Anterior cingulate cortex (tissue), 58 donors: ENCODE measurements around the gene CCDC185.
A peak's percentile ranks its signal among the peaks of the same experiment; 100 is the strongest.

Source experiments
- DNase-seq, 58 donors: peaks; one replicate each; lab custom pipeline; 2025; lab: John Stamatoyannopoulos, UW

CCDC185 gene

GRCh38 chr1:223393275-223394214, at the start of gene CCDC185:
CCDC185 (plus strand) TSS chr1:223393415; CDS start chr1:223393476, 61 bp downstream.
- DNase-seq: peak in 1 of 58 donors; percentile 12

GRCh38 chr1:223343692-223344091, 49.5 kb upstream of the CCDC185 start:
- DNase-seq: no peak

- DNase-seq: no peak
Observed at GRCh38 chr1:223344491-223344890, 48.7 kb upstream of the CCDC185 start.

GRCh38 chr1:223345720-223346119, 47.5 kb upstream of the CCDC185 start:
- no peak for DNase-seq

DNA sequence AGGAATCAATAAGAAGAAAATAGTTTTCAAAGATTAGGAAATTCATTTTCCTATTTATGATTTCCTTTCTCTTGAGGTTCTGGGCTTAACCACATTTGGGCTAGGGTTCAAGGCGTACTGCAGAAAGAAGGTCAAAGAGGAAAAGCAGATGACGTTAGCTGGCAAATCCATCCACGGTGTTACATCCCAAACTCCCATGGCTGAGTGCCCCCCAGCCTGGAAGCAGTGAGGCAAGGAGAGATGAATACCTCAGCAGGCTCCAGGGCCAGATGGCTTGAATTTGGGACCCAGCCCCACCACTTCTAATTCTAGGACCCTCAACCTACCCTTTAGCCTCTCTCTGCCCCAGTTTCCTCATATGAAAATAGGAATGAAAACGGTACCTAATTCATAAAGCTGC, 46.9 kb upstream of the CCDC185 start:
- no peak for DNase-seq

DNA sequence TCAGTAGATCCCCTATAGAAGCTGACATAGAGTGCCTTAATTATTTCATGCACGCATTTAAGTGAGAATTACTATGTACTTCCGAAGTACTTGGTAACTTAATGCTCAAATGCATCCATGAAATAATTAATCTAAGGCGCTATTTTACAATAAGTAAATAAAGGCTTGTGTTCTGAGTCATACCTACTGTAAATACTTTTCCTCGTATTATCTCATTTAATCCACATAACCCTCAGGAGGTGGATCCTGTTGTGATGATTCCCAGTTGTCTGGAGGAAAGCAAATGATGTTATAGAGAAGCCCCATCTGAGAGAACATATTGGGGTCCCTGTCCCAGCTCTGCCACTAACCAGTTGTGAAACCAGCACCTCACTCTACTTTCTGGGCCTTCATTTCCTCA, 45.6 kb upstream of the CCDC185 start:
- DNase-seq: no peak

DNA sequence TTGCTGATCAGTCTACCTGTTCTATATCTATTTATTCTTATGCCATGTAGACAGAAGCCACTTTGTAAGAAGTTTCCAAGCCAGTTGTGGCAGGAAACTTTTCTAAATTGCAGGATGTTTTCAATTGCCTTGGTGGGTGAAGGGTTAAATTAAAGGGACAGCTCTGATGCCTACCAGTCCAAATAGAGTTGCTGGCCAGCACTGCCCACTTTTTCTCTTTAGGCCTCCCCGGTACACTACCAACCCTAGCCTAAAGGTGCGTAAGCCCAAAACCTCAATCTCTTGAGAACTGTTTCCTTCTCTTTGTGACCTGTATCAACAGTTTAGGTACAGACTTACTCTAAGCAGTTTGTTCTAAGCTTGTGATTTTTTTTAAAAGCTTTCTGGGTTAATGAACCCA, 44.8 kb upstream of the CCDC185 start:
- DNase-seq: no peak

DNA sequence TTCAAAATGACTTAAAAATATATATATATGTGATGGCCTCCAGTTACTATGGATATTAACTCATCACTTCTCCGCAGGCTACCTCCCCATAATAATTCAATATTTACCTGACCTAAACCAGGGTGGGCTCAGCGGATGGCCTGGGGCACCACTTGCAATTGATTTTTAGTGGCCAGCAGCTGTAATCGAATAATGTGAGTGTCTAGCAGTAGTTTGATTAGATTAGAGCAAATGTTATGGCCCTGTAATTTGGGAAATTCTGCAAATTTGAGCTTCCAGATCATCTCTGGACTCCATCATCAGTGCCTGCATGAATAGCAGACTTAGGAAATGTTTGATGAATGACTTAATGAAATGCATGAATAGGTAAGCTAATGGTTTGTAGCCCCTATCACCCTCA, 44.0 kb upstream of the CCDC185 start:
- DNase-seq: no peak

GRCh38 chr1:223350361-223350908, 42.8 kb upstream of the CCDC185 start:
- DNase-seq: no peak

GRCh38 chr1:223352944-223353343, 40.3 kb upstream of the CCDC185 start:
- DNase-seq: peak in 1 of 58 donors; percentile 6

GRCh38 chr1:223353939-223354338, 39.3 kb upstream of the CCDC185 start:
- no peak for DNase-seq

- no peak for DNase-seq
Observed at GRCh38 chr1:223355699-223356098, 37.5 kb upstream of the CCDC185 start.

GRCh38 chr1:223358826-223359225, 34.4 kb upstream of the CCDC185 start:
- DNase-seq: peak in 1 of 58 donors; percentile 5

- peak in 24 of 58 donors; percentile 12 to 72 (median 38) for DNase-seq
Observed at GRCh38 chr1:223363057-223363855, 30.0 kb upstream of the CCDC185 start.

- DNase-seq: peak in 47 of 58 donors; percentile 9 to 84 (median 49)
Observed at GRCh38 chr1:223363856-223364684, 29.1 kb upstream of the CCDC185 start, which contains the start of gene SUSD4. SUSD4 (minus strand) TSS chr1:223364176; CDS start chr1:223363425, 751 bp downstream.

DNA sequence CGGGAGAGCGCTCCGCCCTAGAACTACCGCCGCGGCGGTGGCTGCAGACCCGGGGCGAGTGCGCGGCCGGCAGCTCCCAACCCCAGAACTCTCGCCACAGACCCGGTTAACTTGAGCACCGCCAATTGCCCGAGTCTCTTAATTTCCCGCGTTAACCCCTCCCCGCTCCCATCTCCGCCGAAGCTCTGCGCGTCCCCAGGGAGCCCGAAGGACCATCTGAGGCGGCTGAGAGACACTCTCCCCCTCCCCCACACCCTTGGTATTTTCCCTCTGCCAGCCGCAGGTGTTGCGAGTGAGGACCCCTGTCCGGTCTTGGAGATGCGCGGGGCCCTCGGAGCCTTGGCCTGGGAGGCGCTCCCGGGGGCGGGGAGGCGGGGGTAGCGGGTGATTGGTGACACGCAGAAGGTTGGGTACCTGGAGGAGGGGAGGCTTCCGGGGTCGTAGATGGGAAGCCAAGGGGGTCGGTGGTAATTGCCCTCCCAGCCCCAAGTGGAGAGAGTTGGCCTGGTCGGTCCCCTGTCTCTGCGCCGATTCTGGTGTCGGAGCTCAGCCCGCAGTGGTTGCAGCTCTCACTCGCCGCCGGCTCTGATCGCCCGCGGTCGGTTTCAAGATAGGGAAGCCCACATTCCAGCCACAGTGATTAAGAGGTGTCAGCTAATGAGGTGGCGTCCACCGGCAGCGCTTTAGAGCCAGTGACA, 28.4 kb upstream of the CCDC185 start:
- DNase-seq: peak in 9 of 58 donors; percentile 12 to 40 (median 24)

- DNase-seq: no peak
Observed at GRCh38 chr1:223374064-223374610, 19.1 kb upstream of the CCDC185 start.

DNA sequence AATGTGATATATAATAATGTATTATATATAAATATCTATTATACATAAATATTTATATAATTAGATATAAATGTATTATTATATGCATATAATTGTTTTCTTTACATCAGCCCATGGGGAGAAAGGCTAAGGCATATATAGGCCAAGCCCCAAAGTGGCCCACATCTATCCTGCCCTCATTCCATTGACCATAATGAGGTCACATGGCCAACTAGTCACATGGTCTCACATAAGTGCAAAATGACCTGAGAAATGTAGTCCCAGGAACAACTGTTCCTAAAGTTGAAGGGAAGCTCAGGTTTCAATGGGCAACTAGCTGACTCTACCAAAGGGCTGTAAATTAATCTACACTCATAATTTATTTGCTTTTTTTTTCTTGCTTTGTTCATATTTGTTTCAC, 14.5 kb upstream of the CCDC185 start:
- DNase-seq: no peak

DNA sequence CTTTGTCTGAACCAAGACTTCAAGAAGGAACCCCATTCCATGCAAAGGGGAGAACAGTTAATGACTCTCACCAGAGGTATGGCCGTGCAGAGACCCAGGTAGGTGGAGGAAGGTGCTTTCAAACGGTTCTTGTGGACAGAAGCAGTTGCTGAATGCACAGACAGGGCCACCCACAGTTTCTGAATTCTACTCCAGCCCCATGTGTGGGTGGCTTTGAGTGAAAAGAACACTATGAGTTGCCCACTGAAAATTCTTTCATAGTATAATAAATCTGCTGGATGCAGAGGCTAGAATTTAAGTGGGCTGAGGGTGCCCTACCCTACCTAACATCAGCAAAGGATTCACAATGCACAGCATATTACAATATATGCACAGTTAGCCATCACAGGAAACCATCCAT, 7.2 kb upstream of the CCDC185 start:
- DNase-seq: peak in 7 of 58 donors; percentile 7 to 65 (median 11)
